Urinary bladder (tissue), 4 donors: Measurements from ENCODE around the gene PCAT6. TPM values are rescaled to one million over a fixed set of nuclear protein-coding genes. Genes with fewer than 3 reads are reported as not detected.
A peak's percentile ranks its signal among the peaks of the same experiment; 100 is the strongest.

Experiments used
- DNase-seq: peaks from one replicate; pipeline ENCODE4 v3.0.0-alpha.2; 2015; ENCODE audit errors: extremely low spot score
- H3K27ac ChIP-seq: one replicate; pipeline ENCODE4 v1.5.1; 2013; ENCODE audit warnings: low read depth, mild to moderate bottlenecking, moderate library complexity
- H3K36me3 ChIP-seq: one replicate; pipeline ENCODE4 v1.6.1; 2013; ENCODE audit warnings: mild to moderate bottlenecking, moderate library complexity; ENCODE audit not compliant: insufficient read depth
- H3K4me1 ChIP-seq: one replicate; pipeline ENCODE4 v1.6.1; 2013; ENCODE audit warnings: mild to moderate bottlenecking, moderate library complexity; ENCODE audit not compliant: insufficient read depth
- H3K4me3 ChIP-seq: one replicate; pipeline ENCODE4 v1.5.1; 2013; ENCODE audit warnings: low read depth, low read length
- WGBS: extraction: QIAGEN DNeasy Blood & Tissue Kit; methylation state at CpG from one replicate; pipeline ENCODE4 v1.1.7; 2013; 5-methylcytosine and 5-hydroxymethylcytosine counted together
- polyA plus RNA-seq: library from polyadenylated mRNA; stranded (reverse); fragments of 200-250 nt; gene quantifications from one replicate; pipeline ENCODE4 v1.2.3, GENCODE V29; 2013
- total RNA-seq: library from RNA; depleted of rRNA; stranded (reverse); fragments of >200 nt; gene quantifications from one replicate; pipeline ENCODE4 v1.2.3, GENCODE V29; 2014
- donor health status: healthy with polysubstance abuse.
- donor health status: healthy.

PCAT6 gene
- total and polyA plus RNA-seq, 2 donors: 2.5 TPM; not detected in 1

- Histone ChIP-seq H3K27ac (no peak overlapping the region), H3K36me3 (no peaks in the 10 kb centered on the region), H3K4me3 (no peak overlapping the region), H3K4me1 (no peaks in the 10 kb centered on the region)
- 92% methylated on average over 2 of the region's 2 CpGs for WGBS
- no peak for DNase-seq
Observed at GRCh38 chr1:202801175-202801574, 9.6 kb upstream of the PCAT6 start.

GRCh38 chr1:202802034-202802433, 8.7 kb upstream of the PCAT6 start:
- no peak for DNase-seq
- no peaks in the 10 kb centered on the region for H3K4me1 ChIP-seq
- WGBS: 65% methylated on average over 2 of the region's 2 CpGs

GRCh38 chr1:202802998-202803932, 7.5 kb upstream of the PCAT6 start:
- Histone ChIP-seq H3K4me1 (no peaks in the 10 kb centered on the region), H3K4me3 (no peak overlapping the region), H3K27ac (no peak overlapping the region), H3K36me3 (no peaks in the 10 kb centered on the region)
- WGBS: 88% methylated on average over 15 of the region's 15 CpGs
- DNase-seq: no peak

More at GRCh38 chr1:202802034-202802433, 8.7 kb upstream of the PCAT6 start:
- Histone ChIP-seq H3K4me3 (no peak overlapping the region), H3K27ac (no peak overlapping the region), H3K36me3 (no peaks in the 10 kb centered on the region)

GRCh38 chr1:202804126-202804525, 6.6 kb upstream of the PCAT6 start:
- H3K4me3 ChIP-seq: no peak overlapping the region

GRCh38 chr1:202805886-202806844, 4.6 kb upstream of the PCAT6 start:
- DNase-seq: no peak
- peak overlapping the region; percentile 96 for H3K4me3 ChIP-seq
- H3K36me3 ChIP-seq: no peaks in the 10 kb centered on the region
- H3K4me1 ChIP-seq: no peaks in the 10 kb centered on the region
- WGBS: 21% methylated on average over 7 of the region's 7 CpGs
- H3K27ac ChIP-seq: peak overlapping the region; percentile 34

More at GRCh38 chr1:202804126-202804525, 6.6 kb upstream of the PCAT6 start:
- no peak for DNase-seq
- 70% methylated on average over 4 of the region's 4 CpGs for WGBS
- Histone ChIP-seq H3K36me3 (no peaks in the 10 kb centered on the region), H3K27ac (no peak overlapping the region), H3K4me1 (no peaks in the 10 kb centered on the region)

- Histone ChIP-seq H3K4me3 (peak overlapping the region; percentile 96), H3K36me3 (no peaks in the 10 kb centered on the region), H3K4me1 (no peaks in the 10 kb centered on the region), H3K27ac (peak overlapping the region; percentile 83)
- WGBS: under 1% methylated on average over 51 of the region's 51 CpGs
- no peak for DNase-seq
Observed at GRCh38 chr1:202806845-202807450, 3.8 kb upstream of the PCAT6 start.

GRCh38 chr1:202807451-202807925, 3.3 kb upstream of the PCAT6 start:
- no peak for DNase-seq
- H3K4me1 ChIP-seq: no peaks in the 10 kb centered on the region
- peak overlapping the region; percentile 84 for H3K27ac ChIP-seq
- H3K36me3 ChIP-seq: no peaks in the 10 kb centered on the region
- under 1% methylated on average over 45 of the region's 45 CpGs for WGBS
- peak overlapping the region; percentile 96 for H3K4me3 ChIP-seq

GRCh38 chr1:202807926-202808757, 2.6 kb upstream of the PCAT6 start, which contains the start of gene KDM5B:
KDM5B (minus strand) TSS chr1:202808421; CDS start chr1:202808305, 116 bp downstream.
- no peak for DNase-seq
- H3K4me1 ChIP-seq: no peaks in the 10 kb centered on the region
- no peaks in the 10 kb centered on the region for H3K36me3 ChIP-seq
- peak within 1 kb of the TSS; percentile 96 for H3K4me3 ChIP-seq
- WGBS: under 1% methylated on average over 84 of the region's 84 CpGs
- peak within 1 kb of the TSS; percentile 84 for H3K27ac ChIP-seq

GRCh38 chr1:202809597-202810159, 1.1 kb upstream of the PCAT6 start:
- Histone ChIP-seq H3K4me1 (no peaks in the 10 kb centered on the region), H3K27ac (no peak overlapping the region), H3K4me3 (no peak overlapping the region), H3K36me3 (no peaks in the 10 kb centered on the region)
- DNase-seq: no peak
- WGBS: 58% methylated on average over 15 of the region's 15 CpGs

- peak overlapping the region; percentile 77 for H3K4me3 ChIP-seq
- DNase-seq: no peak
- no peaks in the 10 kb centered on the region for H3K36me3 ChIP-seq
- H3K27ac ChIP-seq: peak overlapping the region; percentile 83
- H3K4me1 ChIP-seq: no peaks in the 10 kb centered on the region
- WGBS: 10% methylated on average over 13 of the region's 13 CpGs
Observed at GRCh38 chr1:202810193-202810614, 550 bp upstream of the PCAT6 start.

- Histone ChIP-seq H3K36me3 (no peaks in the 10 kb centered on the region), H3K27ac (no peak overlapping the region), H3K4me1 (no peaks in the 10 kb centered on the region), H3K4me3 (peak overlapping the region; percentile 77)
- no peak for DNase-seq
- 7% methylated on average over 43 of the region's 43 CpGs for WGBS
Observed at GRCh38 chr1:202811296-202812175, 782 bp downstream of the PCAT6 start.
